GM21515 (cell line): ENCODE measurements around the gene URAD.
"Not testable (repeated sequence)": the region's sequence is repeated elsewhere in the genome, so short reads cannot be mapped to it uniquely, and the experiment has no call there.

Source experiments
- ATAC-seq: cut with Tn5 transposase; IDR thresholded peaks from one replicate; pipeline ENCODE4 v1.9.1; 2021; ENCODE audit not compliant: unreplicated experiment

URAD gene, protein sequence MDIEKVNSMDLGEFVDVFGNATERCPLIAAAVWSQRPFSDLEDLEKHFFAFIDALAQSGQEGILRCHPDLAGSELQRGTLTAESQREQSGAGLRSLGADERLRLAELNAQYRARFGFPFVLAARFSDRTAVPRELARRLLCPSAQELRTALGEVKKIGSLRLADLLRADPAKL

DNA sequence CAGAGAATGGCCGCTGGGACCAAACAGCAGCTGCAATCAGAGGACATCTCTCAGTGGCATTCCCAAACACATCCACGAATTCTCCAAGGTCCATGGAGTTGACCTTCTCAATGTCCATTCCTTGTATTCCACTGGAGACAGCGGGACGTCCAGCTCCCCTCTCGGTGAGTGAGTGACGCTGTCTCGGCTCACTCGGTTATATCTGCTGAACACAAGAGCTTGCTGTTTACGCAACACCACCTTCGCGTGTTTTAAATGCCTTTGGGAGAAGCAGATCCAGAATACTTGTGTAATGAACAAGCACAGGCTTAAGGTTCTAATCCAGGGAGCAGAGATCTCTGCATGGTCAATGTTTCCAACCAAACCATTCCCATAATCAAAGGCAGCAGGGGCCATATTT is at the start of gene URAD:
Gene URAD, minus strand, starts transcription at position 174 of the 400 bp plus-strand sequence. Its CDS starts 56 bp downstream, at position 118.
- ATAC-seq = no peak

DNA sequence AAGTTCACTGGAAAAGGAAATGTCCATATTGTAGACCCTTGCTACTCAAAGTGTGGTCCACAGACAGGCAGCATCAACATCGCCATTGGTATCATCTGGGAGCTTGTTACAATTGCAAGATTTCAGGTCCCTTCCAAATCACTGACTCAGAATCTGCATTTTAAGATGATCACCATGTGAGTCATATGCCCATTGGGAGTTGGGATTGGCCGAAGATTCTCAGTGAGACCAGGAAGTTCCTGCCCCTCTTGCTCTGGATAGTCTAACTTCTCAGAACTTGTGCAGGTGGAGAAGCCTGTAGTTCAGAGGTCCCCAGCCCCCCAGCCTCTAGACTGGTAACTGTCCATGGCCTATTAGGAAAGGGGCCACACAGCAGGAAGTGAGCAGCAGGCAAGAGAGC is 48.9 kb upstream of the URAD start:
- no peak for ATAC-seq

DNA sequence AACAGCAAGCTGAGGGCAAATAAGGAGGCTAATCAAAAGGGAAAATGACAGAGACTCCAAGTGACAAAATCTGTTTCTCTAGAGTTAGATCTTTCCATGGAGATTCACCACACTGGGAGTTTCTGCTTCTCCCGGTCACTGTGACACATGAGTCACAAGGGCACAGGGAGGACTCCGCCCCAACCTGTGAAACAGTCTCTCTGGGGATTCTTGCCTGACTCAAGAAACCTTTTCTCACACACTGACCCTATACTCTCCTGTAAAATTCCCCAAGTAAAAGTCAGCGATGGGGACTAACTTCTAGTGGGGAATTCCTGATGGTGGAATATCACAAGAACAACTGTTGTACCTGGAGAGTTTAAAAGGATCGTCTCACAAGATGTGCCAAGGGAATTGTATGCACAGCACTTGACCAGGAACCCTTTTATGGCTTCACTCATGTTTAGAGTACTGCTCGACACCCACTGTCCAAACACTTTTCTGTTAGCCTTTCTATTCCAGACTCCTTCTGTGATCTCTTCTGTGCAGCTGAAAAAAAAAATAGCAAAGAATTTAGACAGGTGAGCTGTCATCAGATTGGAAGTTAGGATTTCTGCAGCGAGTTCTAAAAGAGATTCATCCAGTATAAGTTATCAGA is 46.8 kb upstream of the URAD start:
- ATAC-seq = no peak

DNA sequence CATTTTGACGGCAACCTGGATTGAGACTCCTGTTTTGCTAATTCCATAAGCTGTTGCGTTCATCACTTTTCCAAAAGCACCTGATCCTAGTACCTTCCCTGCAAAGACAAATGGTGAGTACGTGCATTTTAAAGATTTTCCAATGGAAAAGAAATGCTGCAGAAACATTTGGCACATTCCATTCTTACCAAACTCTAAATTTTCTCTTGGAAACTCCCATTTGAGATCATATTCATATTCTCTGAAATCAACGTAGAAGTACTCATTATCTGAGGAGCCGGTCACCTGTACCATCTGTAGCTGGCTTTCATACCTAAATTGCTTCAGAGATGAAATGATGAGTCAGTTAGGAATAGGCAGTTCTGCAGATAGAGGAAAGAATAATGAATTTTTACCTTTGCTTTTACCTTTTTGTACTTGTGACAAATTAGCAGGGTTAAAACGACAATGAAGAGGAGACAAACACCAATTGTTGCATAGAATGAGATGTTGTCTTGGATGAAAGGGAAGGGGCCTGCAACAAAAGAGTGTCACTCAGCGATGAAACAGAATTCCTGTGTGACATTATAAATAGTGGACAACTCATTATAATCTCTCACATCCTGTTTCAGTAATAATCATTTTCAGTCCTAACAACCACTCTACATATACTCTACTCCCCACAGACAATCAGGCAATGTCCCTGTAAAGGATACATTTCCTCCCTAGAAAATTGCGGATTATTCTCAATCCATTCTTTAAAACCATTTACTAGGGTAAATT is 45.6 kb upstream of the URAD start:
- ATAC-seq = no peak

DNA sequence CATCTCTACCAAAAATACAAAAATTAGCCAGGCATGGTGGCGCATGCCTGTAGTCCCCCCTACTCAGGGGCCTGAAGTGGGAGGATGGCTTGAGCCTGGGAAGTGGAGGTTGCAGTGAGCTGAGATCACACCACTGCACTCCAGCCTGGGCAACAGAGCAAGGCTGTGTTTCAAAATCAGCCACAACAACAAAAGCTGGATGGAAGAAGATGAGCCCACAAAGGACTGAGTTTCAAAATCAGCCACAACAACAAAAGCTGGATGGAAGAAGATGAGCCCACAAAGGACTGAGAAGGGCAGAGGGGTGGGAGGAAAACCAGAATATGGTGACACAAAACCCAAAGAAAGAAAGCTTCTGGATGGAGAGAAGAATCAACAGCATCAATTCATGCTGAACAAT is 43.9 kb upstream of the URAD start:
- not testable (repeated sequence) for ATAC-seq

DNA sequence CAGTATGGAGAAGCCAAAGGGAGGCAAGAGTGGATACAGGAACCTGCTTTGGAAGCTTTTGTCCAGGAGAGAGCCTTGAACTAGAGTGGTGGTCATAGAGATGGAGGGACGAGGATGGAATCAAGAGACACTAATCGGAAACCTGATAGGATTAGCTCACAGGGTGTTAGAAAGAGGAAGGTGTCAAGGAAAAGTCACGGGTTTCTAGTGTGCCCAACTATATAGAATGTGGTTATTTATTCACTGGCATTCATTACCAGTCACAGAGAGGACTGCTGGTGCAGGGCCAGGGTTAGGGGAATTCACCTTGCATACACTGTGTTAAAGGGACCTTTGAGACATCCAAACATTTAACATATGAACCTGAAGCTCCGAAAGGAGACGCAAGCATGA is 43.4 kb upstream of the URAD start:
- no peak for ATAC-seq

DNA sequence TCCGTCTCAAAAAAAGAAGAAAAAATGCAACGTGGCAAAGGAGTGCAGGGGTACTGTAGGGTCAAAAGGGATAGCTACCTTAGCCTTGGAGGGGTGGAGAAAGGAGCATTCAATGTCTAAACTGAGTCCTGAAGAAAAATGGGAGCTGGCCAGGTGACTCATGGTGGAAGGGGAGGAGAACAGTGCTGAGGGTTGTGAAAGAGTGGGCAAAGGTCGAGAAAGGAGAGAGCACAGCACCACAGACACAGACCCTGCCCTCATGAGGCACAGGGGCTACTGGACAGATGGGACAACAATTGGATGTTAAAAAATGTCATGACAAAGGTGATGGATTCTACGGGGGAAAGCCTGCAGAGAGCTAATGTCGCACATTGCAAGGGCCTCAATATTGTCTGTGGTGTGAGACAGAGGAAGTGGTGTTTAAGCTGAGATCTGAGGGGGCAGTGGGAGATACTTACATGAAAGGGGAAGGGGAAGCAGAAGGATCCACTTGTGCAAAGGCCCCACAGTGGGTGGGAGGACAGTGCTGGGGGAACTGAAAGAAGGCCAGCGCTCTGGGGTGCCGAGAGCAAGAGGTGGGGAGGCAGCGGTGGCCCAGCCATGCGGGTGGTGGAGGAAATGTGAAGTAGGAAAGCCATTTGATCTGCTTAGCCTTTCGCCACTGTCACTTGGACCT is 42.9 kb upstream of the URAD start:
- ATAC-seq = no peak

DNA sequence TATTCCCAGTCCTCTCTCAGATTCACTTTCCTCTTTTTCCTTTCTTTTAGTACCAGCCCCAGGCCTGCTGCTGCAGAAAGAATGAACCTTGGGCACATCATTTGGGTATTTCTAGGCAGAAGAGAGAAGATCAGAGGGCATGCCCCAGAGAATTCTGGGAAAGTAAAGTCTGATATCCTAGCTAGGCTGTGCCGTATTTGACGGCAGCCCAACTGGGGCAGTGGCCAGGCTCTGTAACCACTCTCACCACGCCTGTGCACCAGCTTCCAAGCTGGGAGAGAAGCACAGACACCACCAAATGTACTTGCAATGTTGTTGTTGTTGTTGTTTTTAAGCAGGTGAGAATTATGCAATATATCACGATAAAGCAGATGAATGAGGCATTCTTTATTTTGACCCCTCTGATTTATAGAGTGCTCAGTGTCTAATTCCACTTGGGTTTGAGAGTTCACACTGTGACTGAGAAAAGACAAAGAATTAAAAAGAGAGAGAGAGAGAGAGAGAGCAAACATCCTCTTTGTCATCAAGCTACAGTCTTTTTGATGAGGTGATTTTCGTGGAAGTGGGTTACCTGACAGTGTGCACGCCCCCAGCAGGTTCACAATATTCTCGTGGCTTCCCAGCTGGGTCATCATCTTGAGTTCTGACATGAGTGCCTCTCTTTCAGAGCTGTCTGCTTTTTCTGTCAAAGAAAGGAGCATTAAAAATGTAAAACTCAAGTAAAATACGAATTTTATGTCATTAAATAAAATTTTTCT is 39.3 kb upstream of the URAD start:
- no peak for ATAC-seq

DNA sequence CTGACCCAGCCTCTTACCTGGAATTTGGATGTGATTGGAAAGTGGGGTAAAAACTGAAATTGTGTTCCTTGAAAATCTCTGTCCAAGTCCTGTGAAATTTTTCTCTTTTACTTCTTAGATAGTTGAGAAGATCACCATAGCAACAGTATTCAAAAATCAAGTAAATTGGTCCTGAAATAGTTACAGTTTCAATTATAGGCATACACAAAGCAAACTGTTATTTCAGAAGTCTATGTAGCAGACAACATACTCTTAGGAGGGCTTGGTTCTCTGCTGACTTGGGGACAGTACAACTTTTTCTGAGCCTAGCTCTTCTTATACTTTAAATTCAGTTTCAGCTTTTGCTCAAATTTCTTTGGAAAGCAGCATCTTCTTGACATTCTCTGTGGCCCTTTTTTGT is 38.6 kb upstream of the URAD start:
- ATAC-seq = no peak

DNA sequence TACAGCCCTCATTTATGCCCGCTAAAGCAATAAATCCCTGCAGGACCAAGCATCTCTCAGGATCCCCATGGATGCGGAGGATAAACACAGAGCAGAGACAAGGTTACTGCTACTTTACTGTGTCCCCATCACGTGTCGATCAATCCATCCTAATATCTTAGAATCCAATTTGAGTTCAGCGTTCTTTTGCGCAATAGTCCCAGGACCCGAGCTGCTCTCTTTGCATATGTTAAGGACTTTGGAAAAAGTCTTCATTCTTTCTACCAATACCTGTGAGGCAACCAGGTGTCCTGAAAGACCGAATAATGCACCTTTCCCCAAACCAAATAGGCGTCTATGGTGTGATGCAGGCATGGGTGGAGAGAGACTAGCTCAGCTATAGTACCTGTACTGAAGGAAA is 38.0 kb upstream of the URAD start:
- no peak for ATAC-seq

DNA sequence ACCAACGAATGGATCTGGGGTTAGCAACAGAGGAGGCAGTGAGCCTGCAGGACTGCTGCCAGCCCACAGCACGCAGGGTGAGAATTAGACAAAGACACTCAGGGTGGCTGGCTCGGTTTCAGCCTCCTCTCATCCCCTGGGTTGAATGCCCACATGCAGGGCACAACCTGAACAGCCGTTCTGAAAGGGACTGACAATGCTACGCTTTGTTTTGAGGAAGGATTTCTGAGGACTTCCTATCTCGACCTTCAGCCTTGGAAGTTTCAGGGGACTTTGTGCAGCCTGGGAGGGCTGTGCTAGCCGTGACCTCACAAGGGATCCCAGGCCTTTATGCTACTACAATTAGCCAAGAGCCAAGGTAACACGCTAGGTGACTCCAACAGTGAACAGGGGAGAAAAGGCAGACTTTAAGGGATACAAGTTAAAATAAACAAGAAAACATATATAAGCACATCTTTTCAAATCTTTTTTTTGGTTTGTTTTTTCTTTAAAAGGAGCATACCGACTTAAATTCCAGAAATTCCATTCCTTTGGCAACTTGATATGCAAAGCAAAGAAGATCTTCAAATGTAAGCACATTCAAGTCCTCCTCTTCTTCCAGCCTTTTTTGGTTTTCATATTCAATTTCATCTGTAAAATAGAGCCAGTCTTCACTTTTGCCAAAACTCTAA is 34.5 kb upstream of the URAD start:
- ATAC-seq = no peak

DNA sequence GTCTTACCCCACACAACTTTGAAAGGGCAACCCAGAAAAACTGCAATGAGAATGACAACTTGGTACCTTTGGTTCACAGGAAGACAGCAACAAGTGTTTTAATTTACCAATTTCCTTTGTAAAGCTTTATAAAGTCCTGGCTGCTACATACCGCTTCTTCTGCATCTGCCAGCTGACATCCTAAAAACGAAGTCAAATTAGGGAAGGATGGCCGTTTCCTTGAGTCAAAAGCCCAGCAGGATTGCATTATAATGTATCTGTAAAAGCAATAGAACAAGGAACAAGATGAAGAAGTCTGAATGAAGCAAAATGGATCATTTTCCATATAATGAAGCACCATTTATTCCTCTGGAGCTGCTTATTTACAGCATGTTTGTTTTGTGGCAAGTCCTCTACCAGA is 25.8 kb upstream of the URAD start:
- ATAC-seq = no peak

DNA sequence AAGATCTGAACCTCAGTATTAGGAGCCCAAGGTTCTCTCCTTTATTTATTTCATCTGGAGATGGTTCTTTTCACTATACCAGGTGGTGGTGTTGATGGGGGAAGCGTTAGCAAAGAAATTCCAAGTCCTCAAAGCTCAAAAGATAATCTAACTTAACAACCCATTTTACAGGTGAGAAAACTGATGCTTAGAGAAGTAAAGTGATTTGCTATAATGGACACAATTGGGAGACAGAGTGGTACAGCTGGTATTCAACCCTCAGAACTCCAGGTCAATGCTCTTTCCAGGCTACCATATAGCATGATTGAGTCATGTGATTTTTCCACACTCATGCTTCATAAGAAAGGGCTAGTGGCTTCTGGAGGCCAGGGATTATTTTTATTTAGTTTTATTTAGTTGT is 25.0 kb upstream of the URAD start:
- ATAC-seq = no peak

DNA sequence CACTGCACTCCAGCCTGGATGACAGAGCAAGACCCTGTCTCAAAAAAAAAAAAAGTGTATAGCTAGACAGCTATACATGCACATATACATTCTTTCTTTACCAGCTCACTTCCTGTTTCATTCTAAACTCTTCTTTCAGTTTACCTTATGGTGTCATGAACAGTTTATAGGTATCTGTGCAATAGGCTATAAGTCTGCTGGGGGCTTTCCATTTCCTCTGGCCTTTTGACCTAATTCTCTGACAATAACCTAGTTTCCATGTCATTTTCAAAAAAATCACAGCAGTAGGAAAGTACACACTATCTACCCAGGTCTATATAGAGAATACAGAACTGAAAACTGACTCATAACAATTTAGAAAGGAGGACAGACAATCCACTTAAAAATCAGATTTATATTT is 24.4 kb upstream of the URAD start:
- ATAC-seq = peak; percentile 78

DNA sequence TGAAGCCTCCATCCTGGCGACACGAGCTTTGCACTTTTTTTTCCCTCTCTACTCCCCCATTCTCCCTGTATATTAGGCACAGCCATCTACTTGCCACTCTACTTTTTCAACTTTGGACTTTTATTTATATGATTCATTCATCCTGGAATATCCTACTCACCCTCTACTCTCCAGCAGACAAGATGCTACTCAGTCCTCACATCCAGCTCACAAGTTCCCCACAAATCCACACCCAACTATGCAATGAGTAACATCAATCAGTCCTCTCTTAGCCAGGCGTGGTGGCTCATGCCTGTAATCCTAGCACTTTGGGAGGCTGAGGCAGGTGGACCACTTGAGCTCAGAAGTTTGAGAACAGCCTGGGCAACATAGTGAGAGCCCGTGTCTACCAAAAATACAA is 23.9 kb upstream of the URAD start:
- peak; percentile 13 for ATAC-seq

DNA sequence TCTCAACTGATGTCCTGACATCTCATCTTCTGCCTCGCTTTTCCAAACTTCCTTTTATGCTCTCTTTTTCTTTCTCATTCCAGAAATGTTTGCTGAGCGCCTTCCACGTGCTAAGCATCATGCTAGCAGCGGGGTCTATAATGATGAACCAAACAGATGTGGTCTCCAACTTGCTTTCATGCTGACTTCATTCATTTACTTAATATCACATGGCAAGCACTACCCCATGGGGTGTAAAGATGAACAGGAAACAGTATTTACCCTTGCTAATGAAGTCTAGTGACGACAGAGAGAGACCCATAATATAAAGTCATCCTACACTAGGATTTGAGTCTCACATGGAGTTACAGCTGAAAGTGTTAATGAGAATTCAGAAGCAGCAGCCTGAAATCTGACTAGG is 21.6 kb upstream of the URAD start:
- ATAC-seq = no peak

DNA sequence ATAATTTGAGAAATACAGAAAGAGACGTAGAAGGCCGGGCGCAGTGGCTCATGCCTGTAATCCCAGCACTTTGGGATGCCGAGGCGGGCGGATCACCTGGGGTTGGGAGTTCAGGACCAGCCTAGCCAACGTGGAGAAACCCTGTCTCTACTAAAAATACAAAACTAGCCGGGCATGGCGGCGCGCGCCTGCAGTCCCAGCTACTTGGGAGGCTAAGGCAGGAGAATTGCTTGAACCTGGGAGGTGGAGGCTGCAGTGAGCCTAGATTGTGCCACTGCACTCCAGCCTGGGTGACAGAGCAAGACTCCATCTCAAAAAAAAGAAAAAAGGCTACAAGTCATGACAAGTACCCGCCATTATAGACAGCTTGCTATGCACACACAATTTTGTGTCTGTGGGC is 16.5 kb upstream of the URAD start:
- not testable (repeated sequence) for ATAC-seq

DNA sequence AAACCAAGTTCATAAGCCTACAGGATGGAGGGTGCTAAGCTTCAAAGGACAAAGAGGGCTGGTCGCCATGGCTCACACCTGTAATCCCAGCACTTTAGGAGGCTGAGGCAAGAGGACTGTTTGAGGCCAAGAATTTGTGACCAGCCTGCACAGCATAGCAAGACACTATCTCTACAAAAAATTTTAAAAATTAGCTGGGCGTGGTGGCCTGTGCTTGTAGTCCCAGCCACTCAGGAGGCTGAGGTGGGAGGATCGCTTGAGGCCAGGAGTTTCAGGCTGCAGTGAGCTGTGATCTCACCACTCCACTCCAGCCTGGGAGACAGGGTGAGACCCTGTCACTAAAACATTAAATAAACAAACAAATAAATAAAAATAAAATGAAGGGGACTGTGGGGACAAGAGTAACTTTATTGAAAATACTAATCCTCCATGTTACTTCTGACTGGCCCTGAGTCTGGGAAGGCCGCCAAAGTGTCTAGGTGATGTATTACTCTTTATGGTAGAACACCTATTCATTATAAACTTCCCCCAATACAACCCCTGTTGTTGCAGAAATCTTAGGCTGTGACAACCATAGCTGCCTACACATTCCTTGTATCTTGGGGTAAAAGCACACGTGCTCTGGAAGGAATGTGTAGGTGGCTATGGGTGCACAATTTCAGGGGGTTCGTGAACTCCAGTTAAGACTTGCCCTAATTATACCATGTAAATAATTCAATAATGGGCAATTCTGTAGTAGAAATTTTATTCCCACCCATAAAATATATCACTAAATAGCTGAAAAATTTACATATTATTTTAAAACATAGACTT is 14.6 kb upstream of the URAD start:
- ATAC-seq = no peak

DNA sequence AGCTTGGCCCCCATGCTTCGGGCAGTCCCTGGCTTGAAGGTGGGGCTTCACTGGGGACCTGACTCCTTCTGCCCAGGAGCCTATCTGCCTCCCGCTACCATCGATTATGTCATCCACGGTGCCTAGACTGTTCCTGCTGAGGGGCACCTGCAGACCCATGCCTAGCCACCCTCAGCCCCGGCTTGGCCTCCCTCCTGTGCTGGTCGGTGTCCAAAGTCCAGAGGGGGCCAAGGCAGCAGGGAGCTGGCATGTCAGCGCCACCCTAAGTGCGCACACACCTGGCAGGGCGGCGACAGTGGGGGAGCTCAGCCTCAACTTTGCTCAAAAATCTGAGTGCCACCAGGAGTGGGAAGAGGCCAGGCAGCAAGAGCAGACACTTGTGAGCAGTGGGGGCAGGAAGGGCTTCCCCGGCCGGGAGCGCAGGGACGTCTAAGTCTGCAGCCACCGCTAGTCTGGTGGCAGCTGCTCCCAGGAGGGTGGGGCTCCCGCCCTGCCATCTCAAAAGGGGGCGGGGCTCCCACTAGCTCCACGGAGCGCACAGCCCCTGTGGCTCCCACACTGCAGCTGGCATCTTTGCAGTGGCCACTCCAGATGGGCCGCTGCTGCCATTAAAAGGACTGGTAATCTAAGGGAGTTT is 13.5 kb upstream of the URAD start:
- ATAC-seq = no peak
